HG02943 (cell line): ENCODE measurements around the gene PLEKHA5.

ENCODE experiments used
- ATAC-seq: cut with Tn5 transposase; IDR thresholded peaks from one replicate; pipeline ENCODE4 v1.9.1; 2021; ENCODE audit warnings: mild to moderate bottlenecking, low read depth, moderate library complexity; ENCODE audit not compliant: unreplicated experiment

Gene PLEKHA5

DNA sequence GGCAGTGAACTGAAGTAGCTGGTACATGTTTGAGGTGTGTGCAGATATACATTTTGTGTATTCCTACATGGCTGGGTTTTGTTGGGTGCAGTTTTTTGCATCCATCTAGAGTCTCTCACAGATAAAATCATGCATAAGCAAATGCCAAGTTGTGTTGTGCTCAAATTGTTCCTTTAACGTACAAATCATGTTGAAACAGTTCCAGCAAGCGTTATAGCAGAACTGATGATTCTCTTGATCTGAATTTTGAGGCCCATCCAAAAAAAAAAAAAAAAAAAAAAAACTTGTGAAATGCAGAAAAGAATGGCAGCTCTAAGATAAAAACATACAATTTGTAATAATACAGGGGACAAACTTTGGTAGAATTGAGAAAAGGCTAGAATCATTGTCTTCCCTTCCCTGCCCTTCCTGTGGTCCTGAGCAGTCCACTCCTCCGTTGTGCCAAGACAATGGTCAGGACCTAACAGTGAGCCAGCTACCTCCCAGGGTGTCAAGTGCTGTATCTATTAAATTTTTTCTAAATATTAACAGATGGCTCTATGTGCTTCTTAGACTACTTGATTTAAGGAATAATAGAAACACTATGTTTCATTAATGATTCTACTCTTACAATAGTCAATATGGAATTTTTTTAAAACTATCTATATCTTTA is 122.1 kb downstream of the PLEKHA5 start:
- ATAC-seq: no peak

DNA sequence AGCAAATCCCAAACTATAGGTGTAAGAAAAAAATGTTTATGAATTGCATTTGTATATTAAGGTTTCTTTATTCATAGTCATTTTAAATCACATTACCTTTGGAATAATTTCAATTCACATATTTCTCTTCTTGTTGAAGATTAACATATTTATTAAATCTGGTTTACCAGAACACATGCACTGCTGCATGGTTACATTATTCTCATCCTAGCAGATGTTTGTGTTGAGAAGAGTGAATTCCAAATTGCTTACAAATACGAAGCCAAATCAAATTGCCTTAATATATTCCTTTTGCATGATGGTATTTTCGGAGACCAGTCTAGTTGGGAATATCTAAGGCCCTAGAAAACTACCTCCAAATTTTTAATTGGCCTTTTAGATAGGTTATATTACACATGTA is 130.6 kb downstream of the PLEKHA5 start:
- ATAC-seq: no peak

DNA sequence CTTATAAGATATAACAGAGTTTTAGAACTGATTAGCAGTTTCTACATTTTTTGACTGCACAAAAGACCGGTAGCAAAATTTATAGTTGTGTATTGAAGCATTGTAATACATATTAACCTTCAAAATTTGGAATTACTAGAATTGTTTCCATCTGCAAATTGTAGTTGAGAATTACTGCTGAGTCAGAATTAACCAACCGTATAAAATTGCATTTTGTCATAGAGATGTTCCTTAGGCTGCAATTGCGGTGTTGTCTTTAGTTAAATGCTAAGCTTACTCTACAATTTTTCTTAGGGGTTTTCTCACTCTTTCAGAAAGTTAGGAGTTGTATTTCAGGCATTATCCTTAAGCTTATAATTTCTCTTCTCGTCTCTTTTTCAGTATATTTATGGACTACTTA is 132.2 kb downstream of the PLEKHA5 start:
- ATAC-seq: no peak

DNA sequence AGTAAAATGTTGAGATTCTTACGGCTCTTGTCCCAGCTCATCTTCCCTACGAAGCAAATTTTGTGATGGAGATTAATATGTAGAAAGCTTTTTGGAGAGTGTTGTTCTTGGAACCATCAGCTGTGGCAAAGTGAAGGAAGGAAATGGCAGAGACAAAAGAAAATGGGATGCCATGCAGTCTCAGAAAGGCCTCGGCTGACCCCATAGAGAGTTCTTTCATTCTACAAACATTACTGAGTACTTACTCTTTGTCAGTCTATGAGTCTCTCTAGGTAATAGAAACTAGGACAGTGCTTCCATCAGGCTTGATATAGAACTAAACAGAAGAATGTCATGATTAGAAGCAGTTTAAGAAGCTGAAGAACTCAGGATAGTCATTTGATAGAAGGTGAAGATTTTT is 134.1 kb downstream of the PLEKHA5 start:
- ATAC-seq: no peak

DNA sequence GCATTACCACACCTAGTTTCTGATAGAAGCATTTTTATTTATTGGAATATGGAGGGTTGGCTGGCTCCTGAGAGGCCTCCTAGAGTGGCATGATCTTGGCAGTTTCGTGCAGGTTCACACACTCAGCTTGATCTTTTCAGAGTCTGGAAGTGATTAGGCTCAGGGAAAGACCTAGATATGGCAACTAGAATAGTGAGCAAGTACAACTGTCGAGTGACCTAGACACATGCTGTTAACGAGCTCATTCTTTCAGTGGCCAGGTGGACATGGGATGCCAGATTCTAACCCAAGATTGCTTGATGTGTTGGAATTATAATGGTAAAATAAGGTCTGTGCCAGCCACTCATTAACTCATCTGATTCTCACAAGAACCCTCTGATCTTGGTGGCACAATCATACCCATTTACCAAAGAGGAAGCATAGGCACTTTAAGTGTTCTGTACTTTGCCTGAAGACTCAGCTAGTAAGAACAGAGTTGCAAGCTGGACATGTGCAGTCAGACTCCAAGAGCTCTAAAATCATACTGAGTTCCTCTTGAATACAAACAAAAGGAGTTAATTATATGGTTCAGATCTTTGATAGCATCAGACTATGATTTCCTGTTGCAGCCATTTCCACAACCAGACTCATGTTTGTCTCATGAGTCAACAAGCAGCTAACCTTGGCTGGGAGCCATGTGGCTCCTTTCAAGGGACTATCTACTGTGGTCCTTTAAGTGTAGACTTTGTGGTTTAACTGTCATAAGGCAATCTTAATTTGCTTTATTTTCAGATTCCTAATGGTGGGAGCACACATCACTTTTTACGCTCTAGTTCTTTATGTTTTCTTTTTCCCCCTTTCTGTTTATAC is 144.2 kb downstream of the PLEKHA5 start:
- ATAC-seq: no peak

DNA sequence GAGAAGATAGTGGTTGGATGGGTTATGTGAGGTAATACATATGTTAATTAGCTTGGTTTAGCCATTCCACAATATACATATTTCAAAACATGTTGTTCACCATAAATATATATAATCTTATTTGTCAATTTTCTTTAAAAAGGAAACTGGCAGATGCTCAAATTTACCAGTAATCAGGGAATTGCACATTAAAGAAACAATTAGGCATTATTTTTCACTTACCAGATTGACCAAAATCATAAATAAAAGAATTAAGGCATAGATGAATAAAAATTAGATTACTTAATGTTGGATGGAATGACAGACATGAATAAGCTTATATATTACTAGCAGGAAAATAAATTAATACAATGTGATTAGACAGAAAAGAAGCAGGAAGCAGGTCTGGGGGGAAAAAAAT is 147.2 kb downstream of the PLEKHA5 start:
- no peak for ATAC-seq

DNA sequence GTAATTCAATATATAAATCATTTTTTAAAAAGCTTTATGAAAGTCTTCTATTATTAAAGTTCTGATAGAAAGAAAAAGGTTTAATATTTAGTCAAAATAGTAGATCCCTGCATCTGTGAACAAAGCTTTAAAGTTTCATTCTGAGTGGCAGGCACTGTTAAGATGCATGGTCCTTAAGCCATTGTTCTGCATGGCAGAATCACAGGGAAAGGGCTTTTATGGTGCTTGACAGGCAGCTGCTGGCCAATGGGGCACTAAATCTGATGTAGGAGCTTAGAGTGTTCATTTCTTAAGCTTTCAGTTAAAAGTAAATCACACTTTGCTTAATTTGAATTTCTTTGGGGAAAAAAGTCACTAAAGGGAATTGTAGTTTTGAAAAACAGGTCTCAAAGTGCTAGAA is 148.2 kb downstream of the PLEKHA5 start:
- ATAC-seq: no peak

DNA sequence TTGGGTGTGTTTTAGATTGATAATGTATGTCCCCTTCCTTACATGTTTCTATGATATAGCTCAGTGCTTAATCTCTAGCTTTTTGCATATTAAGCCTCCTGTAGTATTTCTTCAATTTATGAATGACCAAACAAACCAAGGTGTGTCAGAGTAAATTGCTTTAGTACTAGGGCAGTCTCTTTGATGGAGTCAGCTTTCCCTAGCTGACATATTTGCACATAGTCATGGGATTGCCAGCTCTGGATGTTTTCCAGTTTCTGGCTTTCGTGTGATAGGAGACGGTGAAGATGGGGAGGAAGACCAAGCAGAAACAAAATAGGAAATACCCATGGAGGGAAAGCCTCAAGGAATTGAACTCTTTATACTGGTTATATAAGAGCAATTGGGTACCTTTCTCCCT is 148.9 kb downstream of the PLEKHA5 start:
- no peak for ATAC-seq

DNA sequence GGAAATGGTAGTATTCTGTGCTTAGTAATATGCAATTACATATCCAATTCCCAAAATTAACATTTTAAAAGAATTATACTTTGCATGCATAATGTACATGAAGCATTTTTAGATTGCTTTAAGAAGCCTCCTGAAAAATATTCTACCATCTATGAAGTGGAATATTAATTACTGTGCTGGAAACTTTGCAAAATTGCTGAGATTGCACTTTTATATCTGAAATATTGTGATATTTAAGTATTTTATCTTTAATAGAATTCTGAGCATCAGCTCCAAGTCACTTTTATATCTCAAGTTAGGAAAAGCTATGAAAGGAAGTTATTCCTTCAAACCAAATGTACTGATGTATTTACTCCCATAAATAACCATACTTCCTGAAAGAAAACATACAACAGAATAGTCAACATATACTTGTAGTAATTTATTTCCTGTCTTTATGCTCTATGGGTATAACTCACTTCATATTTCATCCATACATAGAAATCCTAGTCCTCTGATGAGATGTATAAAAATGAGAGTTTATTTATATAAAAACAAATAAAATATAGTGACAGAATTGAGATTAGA is 152.7 kb downstream of the PLEKHA5 start:
- ATAC-seq: no peak

DNA sequence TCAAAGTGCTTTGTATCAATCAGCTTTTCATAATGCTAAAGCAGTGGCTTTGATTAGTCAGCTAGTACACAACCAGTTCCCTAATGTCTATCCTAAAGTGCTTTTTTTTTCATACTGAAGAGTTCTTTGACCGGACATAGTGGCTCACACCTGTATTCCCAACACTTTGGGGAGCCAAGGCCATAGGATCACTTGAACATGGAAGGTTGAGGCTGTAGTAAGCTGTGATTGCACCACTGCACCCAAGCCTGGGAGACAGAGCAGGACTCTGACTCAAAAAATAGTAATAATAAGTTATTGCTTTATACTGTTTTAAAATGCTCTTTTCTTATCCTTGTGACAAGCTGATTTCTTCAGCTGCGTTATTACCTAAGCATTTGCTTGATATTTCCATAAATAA is 155.1 kb downstream of the PLEKHA5 start:
- no peak for ATAC-seq

DNA sequence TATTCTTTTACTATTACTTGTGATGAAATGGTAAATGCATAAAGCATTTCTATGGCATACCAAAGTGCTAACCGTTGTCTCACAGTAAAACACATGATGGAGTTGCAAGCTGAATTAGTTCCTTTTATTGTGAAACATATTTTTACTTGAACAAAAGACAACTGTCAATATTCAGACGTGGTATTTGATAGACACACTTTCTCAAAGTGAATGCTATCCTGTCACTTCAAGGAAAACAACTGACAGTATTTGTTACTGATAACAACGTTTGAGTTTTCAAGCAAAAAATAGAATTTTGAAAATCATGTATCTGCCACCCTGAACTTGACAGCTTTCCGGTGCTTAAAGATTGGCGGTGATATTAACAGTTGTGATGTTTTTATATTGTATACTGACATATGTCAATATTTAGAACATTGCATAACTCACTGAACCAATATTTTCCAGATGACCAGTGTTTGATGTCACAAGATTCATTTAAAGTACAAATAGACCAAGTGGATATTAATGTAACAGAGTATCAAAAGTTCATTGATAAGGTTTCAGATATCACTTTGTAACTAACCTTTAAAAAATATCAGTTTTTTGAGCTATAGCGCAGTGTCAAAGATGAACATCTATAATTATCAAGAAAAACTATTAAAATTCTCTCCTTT is 156.4 kb downstream of the PLEKHA5 start:
- no peak for ATAC-seq

DNA sequence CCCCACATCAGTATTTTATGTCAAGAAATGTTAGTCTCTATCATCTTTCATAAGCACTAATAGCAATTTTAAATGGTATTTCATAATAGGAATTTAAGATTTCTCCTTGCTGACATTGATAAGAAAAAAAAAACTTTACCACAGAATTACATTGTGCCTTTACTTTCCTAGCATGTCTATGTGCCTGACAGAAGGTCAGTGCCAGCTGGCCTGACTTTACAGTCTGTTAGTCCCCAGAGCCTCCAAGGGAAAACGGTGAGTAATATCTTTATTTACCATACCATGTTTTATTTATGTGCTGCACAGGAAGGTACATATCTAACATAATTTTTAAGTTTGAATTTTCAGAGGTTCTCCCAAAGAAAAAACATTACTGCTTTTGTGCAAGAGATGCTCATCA is 157.8 kb downstream of the PLEKHA5 start:
- no peak for ATAC-seq

DNA sequence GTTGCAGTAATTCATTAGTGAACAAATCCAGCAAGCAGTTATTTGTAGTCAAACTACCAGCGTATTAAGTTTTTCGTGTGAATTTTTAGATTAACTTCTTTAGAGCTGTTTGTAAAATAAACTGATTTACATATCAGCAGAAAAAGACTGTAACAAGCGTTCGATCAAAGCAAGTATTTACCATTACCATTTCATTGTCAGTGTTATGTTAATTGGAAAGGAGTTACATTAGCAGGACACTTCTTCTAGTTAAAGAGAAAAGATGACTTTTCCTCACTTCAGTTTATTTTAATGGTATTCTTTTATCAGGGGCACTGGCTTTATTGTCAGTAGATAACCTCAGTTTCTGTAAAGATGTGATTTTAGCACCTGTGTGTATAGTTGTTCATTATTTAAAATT is 158.6 kb downstream of the PLEKHA5 start:
- ATAC-seq: no peak

DNA sequence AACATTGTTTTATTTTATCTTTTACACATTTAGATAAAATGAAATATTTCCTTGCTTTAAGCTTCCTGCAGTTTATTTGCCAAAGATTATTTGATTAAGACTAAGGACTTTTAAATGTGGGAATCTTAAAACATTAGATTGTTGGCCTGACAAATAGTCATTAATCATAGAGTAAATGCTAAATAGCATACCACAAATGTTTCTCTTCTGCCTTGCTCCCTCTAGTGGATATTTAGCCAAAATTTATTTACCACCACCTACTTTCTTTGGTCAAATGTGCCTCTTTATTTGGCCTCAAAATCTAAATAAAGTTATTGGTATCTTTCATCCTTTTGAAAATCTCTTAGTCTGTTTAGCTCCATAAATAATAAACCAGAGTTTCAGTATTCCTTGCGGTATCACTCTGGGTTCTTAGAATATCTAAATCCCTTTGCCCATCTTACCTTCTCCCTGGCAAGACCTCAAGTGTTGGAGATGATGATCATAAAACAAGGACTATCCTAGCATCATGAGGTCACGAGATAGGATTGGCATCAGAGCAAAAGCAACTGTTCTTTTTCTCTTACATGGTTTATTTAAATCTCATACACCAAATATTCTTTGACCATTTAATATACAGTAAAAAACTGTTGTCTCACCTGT is 159.2 kb downstream of the PLEKHA5 start:
- no peak for ATAC-seq

DNA sequence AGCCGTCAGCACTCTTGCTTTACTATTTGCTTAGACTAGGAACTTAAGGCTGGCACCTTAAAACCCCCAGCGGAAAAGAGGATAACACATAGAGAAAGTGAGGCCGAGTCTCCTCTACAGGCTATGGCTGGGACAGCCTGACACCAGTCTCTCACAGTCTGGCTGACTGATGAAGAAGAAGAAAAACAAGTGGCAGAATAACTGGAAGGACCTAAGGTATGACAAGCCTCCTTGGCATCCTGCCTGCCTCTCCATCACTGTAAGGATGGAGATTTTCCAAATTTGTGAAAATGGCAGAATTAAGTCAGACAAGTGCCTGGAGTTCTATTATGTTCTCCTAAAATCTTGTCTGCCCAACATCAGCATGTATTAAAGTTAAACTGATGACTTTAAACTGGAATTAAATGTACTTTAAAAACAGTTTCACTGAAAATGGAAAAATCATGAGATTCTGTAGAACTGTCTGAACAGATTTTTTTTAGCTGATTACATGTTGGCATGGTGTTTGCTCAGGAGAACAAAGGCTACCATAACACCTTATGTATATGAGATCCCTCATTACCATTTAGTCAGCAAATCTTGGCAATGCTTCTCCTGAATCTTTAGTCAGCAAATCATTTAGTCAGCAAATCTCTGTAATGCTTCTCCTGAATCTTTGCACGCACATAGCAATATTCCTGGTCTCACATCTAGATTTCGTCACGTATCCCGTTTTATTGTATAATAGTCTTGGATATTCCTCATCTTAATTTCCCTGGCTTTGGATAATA is 169.5 kb downstream of the PLEKHA5 start:
- no peak for ATAC-seq

DNA sequence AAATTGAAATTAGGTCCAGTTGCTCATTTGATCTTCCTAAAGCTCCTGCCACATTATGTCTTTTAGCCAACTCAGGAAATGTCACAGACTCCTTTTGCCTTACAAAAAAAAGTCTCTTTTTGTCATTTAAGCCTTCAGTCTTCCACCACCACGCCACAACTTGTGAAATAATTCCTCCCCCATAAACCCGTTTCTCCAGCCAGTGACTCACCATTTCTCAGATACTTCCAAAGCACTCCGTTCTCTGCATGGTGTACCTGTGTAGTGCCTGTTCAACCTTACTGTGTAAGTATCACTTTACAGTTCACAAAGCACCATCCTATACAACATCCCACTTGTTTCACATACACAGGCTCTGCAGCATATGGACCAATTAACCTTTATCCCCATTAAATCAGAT is 170.2 kb downstream of the PLEKHA5 start:
- ATAC-seq: no peak

DNA sequence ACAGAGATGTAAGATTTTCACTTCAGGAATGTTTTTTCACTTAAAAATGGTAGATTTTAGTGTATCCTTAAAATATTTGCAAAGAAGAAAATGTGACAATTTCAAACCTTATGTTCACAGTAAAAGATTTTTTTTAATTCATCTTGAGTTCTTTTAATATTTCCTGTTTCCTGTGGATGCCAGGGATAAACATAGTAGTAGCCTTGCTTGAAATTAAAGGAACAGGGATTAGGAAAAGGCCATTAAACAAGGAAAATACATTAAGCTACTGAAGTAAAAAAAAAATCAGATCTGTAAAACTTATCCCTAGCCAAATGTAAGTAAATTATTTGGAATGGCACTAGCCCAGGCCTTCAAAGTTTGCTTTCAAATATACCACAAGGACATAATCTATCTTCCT is 171.7 kb downstream of the PLEKHA5 start:
- no peak for ATAC-seq

DNA sequence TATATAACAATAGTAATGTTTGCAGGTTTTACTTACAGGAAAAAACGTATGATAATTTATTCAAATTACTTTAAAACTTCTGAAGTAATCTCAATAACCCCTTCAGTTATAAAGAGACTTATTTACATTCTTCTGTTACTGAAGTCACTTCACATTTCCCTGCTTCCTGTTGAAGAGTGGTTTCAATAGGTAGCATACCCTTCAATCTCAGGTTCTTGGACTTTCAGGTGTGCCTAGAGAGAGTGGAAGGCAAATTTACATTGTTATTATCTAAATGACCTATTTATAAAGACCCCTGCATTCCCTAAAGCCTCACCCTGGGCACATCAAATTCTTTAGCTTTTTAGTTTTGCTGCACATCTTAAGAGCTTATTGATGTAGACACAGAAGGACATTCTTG is 172.2 kb downstream of the PLEKHA5 start:
- no peak for ATAC-seq

DNA sequence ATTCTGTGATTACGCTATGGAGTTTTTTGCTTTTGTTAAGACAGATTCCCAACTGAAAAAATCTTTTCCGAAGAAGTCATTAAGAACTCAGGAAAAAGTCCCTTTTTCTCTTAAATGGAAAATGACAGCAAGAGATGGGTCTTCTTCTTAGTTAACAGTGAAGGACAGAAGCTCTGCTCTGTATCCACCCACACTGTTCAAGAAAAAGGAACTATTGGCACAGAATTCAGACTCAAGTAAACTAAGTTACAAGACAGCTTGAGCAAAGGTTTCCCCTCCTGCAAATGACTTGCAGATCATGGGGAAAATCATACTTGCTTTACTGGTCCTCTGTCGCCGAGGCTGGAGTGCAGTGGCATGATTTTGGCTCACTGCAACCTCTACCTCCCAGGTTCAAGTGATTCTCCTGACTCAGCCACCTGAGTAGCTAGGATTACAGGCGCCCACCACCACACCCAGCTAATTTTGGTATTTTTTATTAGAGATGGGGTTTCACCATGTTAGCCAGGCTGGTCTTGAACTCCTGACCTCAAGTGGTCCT is 172.6 kb downstream of the PLEKHA5 start:
- no peak for ATAC-seq

DNA sequence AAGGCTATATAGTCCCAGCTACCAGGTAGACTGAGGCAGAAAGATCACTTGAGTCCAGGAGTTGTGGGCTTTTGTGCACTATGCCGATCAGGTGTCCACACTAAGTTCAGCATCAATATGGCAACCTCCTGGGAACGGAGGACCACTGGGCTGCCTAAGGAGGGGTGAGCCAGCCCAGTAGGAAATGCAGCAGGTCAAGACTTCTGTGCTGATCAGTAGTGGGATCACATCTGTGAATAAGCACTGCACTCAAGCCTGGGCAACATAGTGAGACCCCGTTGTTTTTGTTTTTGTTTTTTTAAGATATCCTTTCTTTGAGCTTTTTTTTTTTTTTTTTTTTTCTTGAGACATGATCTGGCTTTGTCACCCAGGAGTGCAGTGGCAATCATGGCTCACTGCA is 174.0 kb downstream of the PLEKHA5 start:
- ATAC-seq: no peak
